Activated CD4-positive, alpha-beta T cell treated with anti-CD3 and anti-CD28 coated beads, Interleukin-2, amount 10 ng/mL, durations not matched to agents 24 days and 14 days (primary cell): ENCODE measurements around the gene NABP2. TPM values are rescaled to one million over a fixed set of nuclear protein-coding genes. Genes with fewer than 3 reads are reported as not detected.
"Not testable (repeated sequence)": the region's sequence is repeated elsewhere in the genome, so short reads cannot be mapped to it uniquely, and the experiment has no call there.

Source experiments
- DNase-seq: peaks from one replicate; pipeline ENCODE4 v3.0.0; 2022
- H3K27ac Mint-ChIP-seq: one replicate; pipeline ENCODE4 v1.8.0; 2022; ENCODE audit warnings: mild to moderate bottlenecking, mixed read lengths
- H3K27me3 Mint-ChIP-seq: one replicate; pipeline ENCODE4 v1.8.0; 2022; ENCODE audit warnings: mixed read lengths
- H3K36me3 Mint-ChIP-seq: one replicate; pipeline ENCODE4 v1.8.0; 2022; ENCODE audit warnings: low read depth, mild to moderate bottlenecking, mixed read lengths
- H3K4me1 Mint-ChIP-seq: one replicate; pipeline ENCODE4 v1.8.0; 2021; ENCODE audit warnings: mixed read lengths
- H3K4me3 Mint-ChIP-seq: one replicate; pipeline ENCODE4 v1.8.0; 2022; ENCODE audit warnings: mild to moderate bottlenecking, moderate library complexity, mixed read lengths
- H3K9me3 Mint-ChIP-seq: one replicate; pipeline ENCODE4 v1.8.0; 2021; ENCODE audit warnings: mixed read lengths
- intact Hi-C: fragments of 100-400 bp; cut with micrococcal nuclease; formaldehyde crosslinking; loops from one replicate; pipeline ENCODE4 v1.15.1; 2023
- total RNA-seq: library from RNA; stranded (reverse); gene quantifications from 2 replicates; pipeline ENCODE4 v1.2.3, GENCODE V29; 2022

Gene NABP2
- total RNA-seq, 1 donor from 2014 or later = 94.7 TPM

GRCh38 chr12:56258820-56259183 is 34.7 kb downstream of the NABP2 start:
- DNase-seq = no peak
- H3K4me1 Mint-ChIP-seq = peaks cover 17% of the 10 kb centered on the region
- peak overlapping the region; percentile 81 for H3K27ac Mint-ChIP-seq
- H3K27me3 Mint-ChIP-seq = no peaks in the 10 kb centered on the region
- peak overlapping the region; percentile 96 for H3K4me3 Mint-ChIP-seq
- intact Hi-C loops = loop anchor here (1.0 to 2.0 kb wide), 4 partner anchors 7 to 140 kb away; partner anchors contain the start of genes COQ10A, NABP2 and ZC3H10
- H3K36me3 Mint-ChIP-seq = peaks cover 17% of the 10 kb centered on the region
- no peaks in the 10 kb centered on the region for H3K9me3 Mint-ChIP-seq

- Mint-ChIP-seq H3K4me3 (no peak overlapping the region), H3K27me3 (no peaks in the 10 kb centered on the region), H3K36me3 (peaks cover 6% of the 10 kb centered on the region), H3K27ac (no peak overlapping the region), H3K4me1 (peaks cover 17% of the 10 kb centered on the region), H3K9me3 (no peaks in the 10 kb centered on the region)
- DNase-seq = no peak
- intact Hi-C loops = loop anchor here (10.0 kb wide), 1 partner anchor 204 kb away; the partner anchor contains the start of gene SPRYD4
Observed at GRCh38 chr12:56260380-56260779, 36.2 kb downstream of the NABP2 start.

GRCh38 chr12:56260921-56261320 is 36.8 kb downstream of the NABP2 start:
- Mint-ChIP-seq H3K4me3 (no peak overlapping the region), H3K27me3 (no peaks in the 10 kb centered on the region)

GRCh38 chr12:56261503-56262232 is 37.5 kb downstream of the NABP2 start:
- no peak overlapping the region for H3K27ac Mint-ChIP-seq
- no peak for DNase-seq
- no peaks in the 10 kb centered on the region for H3K36me3 Mint-ChIP-seq
- H3K4me3 Mint-ChIP-seq = no peak overlapping the region
- intact Hi-C loops = loop anchor here (10.0 kb wide), 1 partner anchor 203 kb away; the partner anchor contains the start of gene SPRYD4
- H3K4me1 Mint-ChIP-seq = peaks cover 19% of the 10 kb centered on the region
- H3K9me3 Mint-ChIP-seq = no peaks in the 10 kb centered on the region
- no peaks in the 10 kb centered on the region for H3K27me3 Mint-ChIP-seq

More at GRCh38 chr12:56260921-56261320, 36.8 kb downstream of the NABP2 start:
- DNase-seq = no peak
- Mint-ChIP-seq H3K9me3 (no peaks in the 10 kb centered on the region), H3K4me1 (peaks cover 19% of the 10 kb centered on the region), H3K36me3 (peaks cover 4% of the 10 kb centered on the region), H3K27ac (no peak overlapping the region)
- intact Hi-C loops = loop anchor here (10.0 kb wide), 1 partner anchor 204 kb away; the partner anchor contains the start of gene SPRYD4

- H3K9me3 Mint-ChIP-seq, H3K27me3 Mint-ChIP-seq, H3K36me3 Mint-ChIP-seq, H3K4me3 Mint-ChIP-seq, H3K27ac Mint-ChIP-seq: not testable (repeated sequence)
- intact Hi-C loops = loop anchor here (10.0 kb wide), 1 partner anchor 202 kb away; the partner anchor contains the start of gene SPRYD4
- DNase-seq = peak; percentile 64
- peaks cover 19% of the 10 kb centered on the region for H3K4me1 Mint-ChIP-seq
Observed at GRCh38 chr12:56262955-56263354, 38.8 kb downstream of the NABP2 start.

- Mint-ChIP-seq H3K27ac (peak overlapping the region; percentile 94), H3K4me3 (peak overlapping the region; percentile 93), H3K36me3 (peaks cover 12% of the 10 kb centered on the region), H3K4me1 (peaks cover 14% of the 10 kb centered on the region)
- not testable (repeated sequence) for DNase-seq, H3K27me3 Mint-ChIP-seq, H3K9me3 Mint-ChIP-seq
- intact Hi-C loops = loop anchor here (1.0 to 10.0 kb wide), 4 partner anchors 8 to 199 kb away; partner anchors contain the start of genes ANKRD52, CNPY2, CS and SPRYD4
Observed at GRCh38 chr12:56266068-56266692, 42.0 kb downstream of the NABP2 start.

- intact Hi-C loops = loop anchor here (1.0 to 10.0 kb wide), 4 partner anchors 9 to 198 kb away; partner anchors contain the start of genes ANKRD52, CNPY2, CS and SPRYD4
- H3K4me1 Mint-ChIP-seq = peaks cover 14% of the 10 kb centered on the region
- peak within 1 kb of the TSS; percentile 94 for H3K27ac Mint-ChIP-seq
- peak; percentile 96 for DNase-seq
- peak within 1 kb of the TSS; percentile 93 for H3K4me3 Mint-ChIP-seq
- H3K36me3 Mint-ChIP-seq = peaks cover 18% of the 10 kb centered on the region
- no peaks in the 10 kb centered on the region for H3K27me3 Mint-ChIP-seq
- no peaks in the 10 kb centered on the region for H3K9me3 Mint-ChIP-seq
Observed at GRCh38 chr12:56266693-56267442, 42.7 kb downstream of the NABP2 start, which contains the start of gene COQ10A. TSS of gene COQ10A (plus strand) at chr12:56266942. CDS start at chr12:56267119, 177 bp downstream.

GRCh38 chr12:56267443-56268071 is 43.4 kb downstream of the NABP2 start:
- intact Hi-C loops = loop anchor here (2.0 to 10.0 kb wide), 3 partner anchors 33 to 197 kb away; partner anchors contain the start of genes CNPY2, CS and SPRYD4
- H3K27ac Mint-ChIP-seq = peak overlapping the region; percentile 73
- H3K27me3 Mint-ChIP-seq = no peaks in the 10 kb centered on the region
- peaks cover 14% of the 10 kb centered on the region for H3K4me1 Mint-ChIP-seq
- H3K4me3 Mint-ChIP-seq = peak overlapping the region; percentile 93
- peaks cover 21% of the 10 kb centered on the region for H3K36me3 Mint-ChIP-seq
- H3K9me3 Mint-ChIP-seq = no peaks in the 10 kb centered on the region
- no peak for DNase-seq

GRCh38 chr12:56271031-56271430 is 46.9 kb downstream of the NABP2 start:
- Mint-ChIP-seq H3K9me3 (no peaks in the 10 kb centered on the region), H3K27ac (no peak overlapping the region), H3K4me1 (peaks cover 12% of the 10 kb centered on the region), H3K27me3 (no peaks in the 10 kb centered on the region), H3K36me3 (peaks cover 45% of the 10 kb centered on the region), H3K4me3 (no peak overlapping the region)
- intact Hi-C loops = no loop called here
- peak; percentile 61 for DNase-seq

GRCh38 chr12:56272468-56272867 is 48.3 kb downstream of the NABP2 start:
- not testable (repeated sequence) for DNase-seq

GRCh38 chr12:56274299-56274698 is 50.2 kb downstream of the NABP2 start:
- no peaks in the 10 kb centered on the region for H3K9me3 Mint-ChIP-seq
- DNase-seq = no peak
- no peaks in the 10 kb centered on the region for H3K4me1 Mint-ChIP-seq
- no peaks in the 10 kb centered on the region for H3K27me3 Mint-ChIP-seq
- no peak overlapping the region for H3K27ac Mint-ChIP-seq
- intact Hi-C loops = no loop called here
- H3K4me3 Mint-ChIP-seq = no peak overlapping the region
- H3K36me3 Mint-ChIP-seq = peaks cover 58% of the 10 kb centered on the region

More at GRCh38 chr12:56272468-56272867, 48.3 kb downstream of the NABP2 start:
- H3K4me1 Mint-ChIP-seq, H3K4me3 Mint-ChIP-seq, H3K9me3 Mint-ChIP-seq, intact Hi-C loops, H3K27ac Mint-ChIP-seq, H3K27me3 Mint-ChIP-seq: not testable (repeated sequence)
- peaks cover 48% of the 10 kb centered on the region for H3K36me3 Mint-ChIP-seq

- Mint-ChIP-seq H3K36me3 (peaks cover 57% of the 10 kb centered on the region), H3K27me3 (no peaks in the 10 kb centered on the region), H3K27ac (no peak overlapping the region), H3K4me3 (no peak overlapping the region), H3K9me3 (no peaks in the 10 kb centered on the region), H3K4me1 (peaks cover 2% of the 10 kb centered on the region)
- no peak for DNase-seq
- intact Hi-C loops = no loop called here
Observed at GRCh38 chr12:56278905-56279304, 54.8 kb downstream of the NABP2 start.
